Fibroblast of the aortic adventitia (primary cell): ENCODE results near the gene RAB1B. TPM values are rescaled to one million over a fixed set of nuclear protein-coding genes. Genes with fewer than 3 reads are reported as not detected.

Experiments
- DNase-seq: peaks from one replicate; pipeline ENCODE4 v3.0.0-alpha.2; 2010; ENCODE audit warnings: low read depth
- H3K4me3 ChIP-seq: 2 replicates; pipeline ENCODE4 v1.5.1; 2011; ENCODE audit warnings: low read depth, mild to moderate bottlenecking, control low read depth, low read length, moderate library complexity
- CTCF ChIP-seq: IDR thresholded peaks from 2 replicates; pipeline ENCODE4 v1.5.1; 2011; ENCODE audit warnings: mild to moderate bottlenecking, low read length, control low read depth, inconsistent platforms; ENCODE audit not compliant: insufficient read depth
- total RNA-seq: library from RNA; depleted of rRNA; stranded (reverse); fragments of >200 nt; gene quantifications from 2 replicates; pipeline ENCODE4 v1.2.3, GENCODE V29; 2012; ENCODE audit warnings: low replicate concordance

Gene RAB1B
- total RNA-seq, 1 donor: 85.1 TPM

GRCh38 chr11:66265531-66266377 lies 2.7 kb upstream of the RAB1B start:
- no peak for TF ChIP-seq CTCF
- no peak for DNase-seq

GRCh38 chr11:66266378-66267038 lies 1.9 kb upstream of the RAB1B start:
- no peak for TF ChIP-seq CTCF
- DNase-seq: no peak
- H3K4me3 ChIP-seq: peak overlapping the region; percentile 68

More at GRCh38 chr11:66265531-66266377, 2.7 kb upstream of the RAB1B start:
- H3K4me3 ChIP-seq: no peak overlapping the region

GRCh38 chr11:66267039-66267378 lies 1.4 kb upstream of the RAB1B start:
- TF ChIP-seq CTCF: no peak
- peak overlapping the region; percentile 68 for H3K4me3 ChIP-seq
- no peak for DNase-seq

- peak; percentile 80 for DNase-seq
- TF ChIP-seq CTCF: no peak
- peak overlapping the region; percentile 68 for H3K4me3 ChIP-seq
Observed at GRCh38 chr11:66267379-66268243, 828 bp upstream of the RAB1B start.

GRCh38 chr11:66268952-66269905 lies 790 bp downstream of the RAB1B start:
- peak overlapping the region; percentile 99 for H3K4me3 ChIP-seq
- peak; percentile 41 for DNase-seq
- peak; percentile 50 for TF ChIP-seq CTCF

GRCh38 chr11:66271816-66272215 lies 3.4 kb downstream of the RAB1B start:
- no peak for TF ChIP-seq CTCF
- DNase-seq: no peak

More at GRCh38 chr11:66271816-66272215, 3.4 kb downstream of the RAB1B start:
- H3K4me3 ChIP-seq: no peak overlapping the region
